Measurements from ENCODE around the gene TMEM106C.

TMEM106C gene

DNA sequence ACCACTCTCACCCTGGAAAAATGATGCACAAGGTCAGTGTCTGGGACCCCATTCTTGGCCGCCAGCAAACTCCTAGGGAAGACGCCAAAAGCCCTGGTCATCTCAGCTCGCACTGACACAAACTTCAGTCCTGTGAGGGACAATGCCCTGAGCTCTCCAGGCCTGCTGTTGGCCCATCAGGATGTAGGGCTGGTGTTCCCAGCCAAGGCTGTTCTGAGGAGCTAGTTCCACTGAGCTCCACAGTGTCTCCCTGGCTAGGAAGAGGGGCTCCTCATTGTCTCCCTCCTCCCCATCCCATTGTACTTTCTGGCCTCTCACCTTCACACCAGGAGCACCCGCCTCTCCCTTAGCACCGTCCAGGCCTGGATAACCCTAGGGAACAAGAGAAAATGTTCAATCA lies 30.1 kb downstream of the TMEM106C start:
- no peak for TF ChIP-seq CTCF (IDR thresholded peaks at IDR 0.05; ENCODE audit: borderline replicate concordance, insufficient read depth, low read depth, low read length)
- no peak overlapping the region for H3K4me3 ChIP-seq (ENCODE audit: low read depth, low read length)

GRCh38 chr12:47995981-47996401 lies 32.6 kb downstream of the TMEM106C start:
- TF ChIP-seq CTCF (IDR thresholded peaks at IDR 0.05; ENCODE audit: borderline replicate concordance, insufficient read depth, low read depth, low read length) = no peak
- H3K4me3 ChIP-seq (ENCODE audit: low read depth, low read length) = no peak overlapping the region

GRCh38 chr12:47997321-47997720 lies 33.9 kb downstream of the TMEM106C start:
- TF ChIP-seq CTCF (IDR thresholded peaks at IDR 0.05; ENCODE audit: borderline replicate concordance, insufficient read depth, low read depth, low read length) = no peak
- H3K4me3 ChIP-seq (ENCODE audit: low read depth, low read length) = no peak overlapping the region

GRCh38 chr12:47999816-48000215 lies 36.4 kb downstream of the TMEM106C start:
- TF ChIP-seq CTCF (IDR thresholded peaks at IDR 0.05; ENCODE audit: borderline replicate concordance, insufficient read depth, low read depth, low read length) = no peak
- H3K4me3 ChIP-seq (ENCODE audit: low read depth, low read length) = no peak overlapping the region

- H3K4me3 ChIP-seq (ENCODE audit: low read depth, low read length) = no peak overlapping the region
Measured at GRCh38 chr12:48000878-48001504, 37.6 kb downstream of the TMEM106C start.

DNA sequence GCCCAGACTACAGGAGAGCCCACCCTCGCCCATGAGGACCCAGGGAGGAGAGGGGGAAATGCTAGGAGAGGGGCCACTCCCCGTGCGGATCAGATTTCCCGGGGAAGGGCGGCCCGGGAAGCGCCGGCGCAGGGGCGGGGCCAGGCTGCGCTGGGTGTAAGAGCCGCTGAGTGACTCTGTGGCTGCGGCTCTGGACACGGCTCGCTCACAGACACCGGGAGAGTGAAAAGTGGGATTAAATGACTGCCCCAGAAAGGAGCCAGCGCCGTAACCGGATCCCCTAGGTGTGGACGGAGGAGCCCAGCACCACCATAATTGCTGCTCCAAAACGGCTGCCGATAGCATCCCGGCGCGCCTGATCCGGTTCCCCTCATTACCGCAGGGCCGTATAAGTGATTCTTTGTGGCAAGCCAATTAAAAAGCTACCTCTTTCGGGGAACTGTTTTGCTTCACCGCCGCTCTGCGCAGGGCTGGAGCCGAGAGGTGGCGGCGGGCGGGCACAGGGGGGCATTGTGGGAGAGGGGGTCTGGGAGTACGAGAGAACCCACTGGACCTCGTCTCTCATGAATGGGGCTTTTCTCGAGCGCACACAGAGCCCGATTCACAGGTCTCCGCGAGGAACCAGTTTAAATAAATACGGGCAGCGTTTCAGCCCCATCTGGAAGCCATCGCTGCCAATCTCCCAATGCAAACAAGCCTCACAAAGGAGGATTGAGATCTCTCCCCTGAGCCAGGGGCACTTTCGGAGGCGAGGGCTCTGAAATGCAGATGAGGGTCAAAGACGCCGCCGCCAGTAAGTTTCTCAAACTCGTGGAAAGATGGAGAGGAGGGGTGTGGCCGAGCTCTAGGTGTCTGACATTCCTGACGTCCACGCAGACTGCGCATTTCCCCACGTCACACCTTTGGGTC lies 38.4 kb downstream of the TMEM106C start:
- no peak overlapping the region for H3K4me3 ChIP-seq (ENCODE audit: low read depth, low read length)
- TF ChIP-seq CTCF (IDR thresholded peaks at IDR 0.05; ENCODE audit: borderline replicate concordance, insufficient read depth, low read depth, low read length) = no peak

More at GRCh38 chr12:48000878-48001504, 37.6 kb downstream of the TMEM106C start:
- no peak for TF ChIP-seq CTCF (IDR thresholded peaks at IDR 0.05; ENCODE audit: borderline replicate concordance, insufficient read depth, low read depth, low read length)

GRCh38 chr12:48002414-48002730 lies 39.0 kb downstream of the TMEM106C start:
- TF ChIP-seq CTCF (IDR thresholded peaks at IDR 0.05; ENCODE audit: borderline replicate concordance, insufficient read depth, low read depth, low read length) = no peak
- H3K4me3 ChIP-seq (ENCODE audit: low read depth, low read length) = no peak overlapping the region

All from GM12875 (cell line).